GM21423 (cell line): ENCODE results near the gene STX5.
"Not testable (repeated sequence)": the region's sequence is repeated elsewhere in the genome, so short reads cannot be mapped to it uniquely, and the experiment has no call there.

Experiments
- ATAC-seq: cut with Tn5 transposase; IDR thresholded peaks from one replicate; pipeline ENCODE4 v1.9.1; 2021; ENCODE audit warnings: mild to moderate bottlenecking, moderate library complexity; ENCODE audit not compliant: unreplicated experiment

Gene STX5, protein sequence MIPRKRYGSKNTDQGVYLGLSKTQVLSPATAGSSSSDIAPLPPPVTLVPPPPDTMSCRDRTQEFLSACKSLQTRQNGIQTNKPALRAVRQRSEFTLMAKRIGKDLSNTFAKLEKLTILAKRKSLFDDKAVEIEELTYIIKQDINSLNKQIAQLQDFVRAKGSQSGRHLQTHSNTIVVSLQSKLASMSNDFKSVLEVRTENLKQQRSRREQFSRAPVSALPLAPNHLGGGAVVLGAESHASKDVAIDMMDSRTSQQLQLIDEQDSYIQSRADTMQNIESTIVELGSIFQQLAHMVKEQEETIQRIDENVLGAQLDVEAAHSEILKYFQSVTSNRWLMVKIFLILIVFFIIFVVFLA

DNA sequence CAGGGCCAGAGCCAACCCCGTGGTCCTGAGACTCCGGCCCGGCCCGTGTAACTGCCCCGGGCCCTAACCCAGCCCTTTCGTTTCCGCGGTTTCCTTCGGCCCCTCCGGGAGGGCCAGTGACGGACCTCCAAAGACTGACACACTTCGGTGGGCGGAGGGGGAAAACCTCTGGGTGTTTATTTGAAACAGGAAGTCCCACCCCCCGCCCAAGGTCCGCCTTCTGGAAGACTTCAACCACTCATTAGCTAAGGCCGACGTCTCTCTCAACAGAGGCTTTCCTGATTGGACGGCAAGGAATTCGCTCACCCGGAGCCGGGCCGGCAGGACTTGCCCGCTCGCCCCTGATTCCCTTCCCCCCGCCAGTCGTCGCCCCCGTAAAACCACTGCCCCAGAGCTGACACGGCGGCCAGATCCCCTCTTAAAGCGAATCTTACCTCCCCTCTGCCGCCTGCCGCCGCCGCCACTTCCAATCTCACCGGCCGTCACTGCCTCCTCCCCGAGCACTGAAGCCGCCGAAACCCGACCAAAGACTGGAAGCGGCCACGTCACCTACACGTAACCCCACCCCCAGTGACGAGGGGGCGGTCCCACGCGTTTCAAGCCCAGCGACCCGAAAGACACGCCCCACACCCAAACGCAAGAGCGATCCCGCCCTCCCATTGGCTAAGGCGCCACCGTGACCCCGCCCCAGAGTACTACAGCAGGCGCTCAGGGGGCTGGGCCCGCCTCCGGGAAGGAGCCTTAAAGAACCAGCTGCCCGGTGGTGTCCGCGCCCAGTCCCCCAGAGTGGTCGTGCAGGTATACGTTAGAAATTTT, at the start of gene STX5:
Gene STX5, minus strand, starts transcription at position 532 of the 816 bp plus-strand sequence. CDS start 808 bp downstream, outside the sequence.
- ATAC-seq = peak; percentile 77

DNA sequence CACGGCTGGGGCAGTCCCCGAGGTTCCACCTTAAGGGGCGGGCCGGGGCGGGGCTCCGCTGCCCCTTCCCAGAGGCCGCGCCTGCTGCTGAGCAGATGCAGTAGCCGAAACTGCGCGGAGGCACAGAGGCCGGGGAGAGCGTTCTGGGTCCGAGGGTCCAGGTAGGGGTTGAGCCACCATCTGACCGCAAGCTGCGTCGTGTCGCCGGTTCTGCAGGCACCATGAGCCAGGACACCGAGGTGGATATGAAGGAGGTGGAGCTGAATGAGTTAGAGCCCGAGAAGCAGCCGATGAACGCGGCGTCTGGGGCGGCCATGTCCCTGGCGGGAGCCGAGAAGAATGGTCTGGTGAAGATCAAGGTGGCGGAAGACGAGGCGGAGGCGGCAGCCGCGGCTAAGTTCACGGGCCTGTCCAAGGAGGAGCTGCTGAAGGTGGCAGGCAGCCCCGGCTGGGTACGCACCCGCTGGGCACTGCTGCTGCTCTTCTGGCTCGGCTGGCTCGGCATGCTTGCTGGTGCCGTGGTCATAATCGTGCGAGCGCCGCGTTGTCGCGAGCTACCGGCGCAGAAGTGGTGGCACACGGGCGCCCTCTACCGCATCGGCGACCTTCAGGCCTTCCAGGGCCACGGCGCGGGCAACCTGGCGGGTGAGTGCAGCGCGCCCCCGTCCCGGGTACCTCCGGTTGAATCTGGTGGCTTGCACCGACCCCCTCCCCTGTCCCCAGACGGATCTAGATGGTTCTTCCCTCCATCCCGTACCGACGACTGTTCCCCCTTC, 49.1 kb upstream of the STX5 start, which contains the start of gene SLC3A2:
Gene SLC3A2, plus strand, starts transcription at position 94 of the 776 bp plus-strand sequence. Its CDS starts 128 bp downstream, at position 222.
- ATAC-seq = peak; percentile 70

DNA sequence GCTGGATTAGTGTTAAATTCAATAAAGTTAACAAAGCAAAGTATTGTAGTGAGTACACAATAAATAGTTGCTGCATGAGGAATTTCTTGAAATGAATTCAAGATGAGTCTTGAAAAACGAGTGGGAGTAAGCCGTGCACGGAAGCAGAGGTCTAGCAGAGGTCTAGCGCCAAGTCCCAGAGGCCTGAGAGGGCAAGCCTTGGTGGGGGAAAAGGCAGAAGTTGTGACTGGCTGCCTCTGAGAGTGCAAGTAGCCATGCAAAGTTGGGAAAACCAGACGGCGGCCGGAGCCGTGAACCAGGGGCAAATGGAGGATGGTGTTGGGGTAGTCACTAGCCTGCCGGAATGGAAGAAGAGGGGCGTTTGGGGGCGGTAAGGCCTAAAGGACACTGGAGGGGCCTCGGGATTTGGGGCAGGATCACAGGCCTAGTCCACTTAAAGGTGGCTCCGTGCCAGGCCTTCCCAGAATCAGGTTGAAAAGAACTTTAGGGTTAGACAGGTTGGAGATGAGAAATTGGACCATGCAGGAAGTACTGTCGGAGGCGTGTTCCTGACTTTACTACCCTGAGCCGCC, 48.5 kb upstream of the STX5 start:
- peak; percentile 6 for ATAC-seq

DNA sequence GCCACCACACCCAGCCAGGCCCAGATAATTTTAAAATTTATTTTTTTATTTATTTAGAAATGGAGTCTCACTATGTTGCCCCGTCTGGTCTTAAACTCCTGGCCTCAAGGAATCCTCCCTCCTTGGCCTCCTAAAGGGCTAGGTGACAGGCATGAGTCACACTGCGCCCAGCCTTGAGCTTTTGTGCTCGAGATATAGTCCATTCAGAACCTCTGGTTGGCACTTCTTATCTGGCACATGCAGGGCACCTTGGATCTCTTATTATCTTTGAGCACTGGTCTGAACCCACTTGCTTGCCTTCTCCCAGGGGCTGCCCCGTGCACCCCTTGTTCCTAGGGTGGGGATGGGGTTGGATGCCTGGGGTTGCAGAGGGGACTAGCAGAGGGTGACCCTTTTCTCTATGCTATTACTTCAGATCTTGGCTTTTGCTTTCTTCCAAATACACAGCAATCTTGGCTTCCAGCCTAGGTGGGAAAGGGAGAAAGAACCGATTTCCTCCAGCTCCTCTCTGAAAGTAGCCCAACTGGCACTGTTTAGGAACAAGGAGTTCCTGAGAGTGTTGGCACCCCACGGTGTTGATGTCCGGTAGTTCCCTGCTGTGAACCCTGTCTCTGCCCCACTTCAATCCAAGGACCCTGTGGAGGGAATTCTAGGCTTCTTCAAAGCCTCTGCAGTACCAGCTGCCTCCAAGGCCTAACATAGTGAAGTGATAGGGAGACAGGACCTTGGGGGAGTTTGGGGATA, 47.6 kb upstream of the STX5 start:
- no peak for ATAC-seq

DNA sequence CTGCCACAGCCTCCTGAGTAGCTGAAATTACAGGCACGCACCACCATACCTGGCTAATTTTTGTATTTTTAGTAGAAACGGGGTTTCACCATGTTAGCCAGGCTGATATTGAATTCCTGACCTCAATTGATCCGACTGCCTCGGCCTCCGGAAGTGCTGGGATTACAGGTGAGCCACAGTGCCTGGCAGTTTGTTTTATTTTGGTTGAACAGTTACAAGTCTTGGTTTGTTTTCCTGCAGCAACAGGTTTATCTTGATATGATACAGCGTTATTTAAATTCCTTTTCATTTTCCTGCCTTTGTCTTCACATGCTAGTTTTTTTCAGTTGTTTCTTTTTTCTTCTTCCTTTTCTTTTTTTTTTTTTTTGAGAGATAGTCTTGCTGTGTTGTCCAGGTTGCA, 44.9 kb upstream of the STX5 start:
- no peak for ATAC-seq

DNA sequence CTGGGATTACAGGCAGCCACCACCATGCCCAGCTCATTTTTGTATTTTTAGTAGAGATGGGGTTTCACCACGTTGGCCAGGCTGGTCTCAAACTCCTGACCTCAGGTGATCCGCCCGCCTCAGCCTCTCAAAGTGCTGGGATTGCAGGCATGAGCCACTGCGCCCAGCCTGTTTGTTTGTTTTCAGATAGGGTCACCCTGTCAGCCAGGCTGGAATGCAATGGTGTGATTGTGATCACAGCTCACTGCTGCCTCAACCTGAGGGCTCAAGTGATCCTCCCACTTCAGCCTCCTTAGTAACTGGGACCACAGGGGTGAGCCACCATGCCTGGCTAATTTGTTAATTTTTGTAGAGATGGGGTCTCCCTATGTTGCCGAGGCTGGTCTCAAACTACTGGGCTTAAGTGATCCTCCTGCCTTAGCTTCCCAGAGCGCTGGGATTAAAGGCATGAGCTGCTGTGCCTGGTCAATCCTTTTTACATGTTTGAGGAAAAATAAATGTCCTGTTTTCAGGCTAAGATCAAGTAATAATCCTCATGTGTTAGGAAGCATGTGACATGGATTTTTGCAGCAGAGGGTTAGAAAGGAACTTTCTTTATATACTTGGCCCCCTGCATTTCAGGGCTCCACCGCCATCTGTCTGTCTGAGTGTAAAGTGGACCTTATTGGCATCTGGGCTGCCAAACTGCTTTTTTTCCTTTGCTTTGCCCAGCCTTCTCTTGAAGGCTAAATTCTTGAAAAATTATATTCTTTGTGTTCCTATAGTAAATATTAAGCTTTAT, 44.0 kb upstream of the STX5 start:
- no peak for ATAC-seq

DNA sequence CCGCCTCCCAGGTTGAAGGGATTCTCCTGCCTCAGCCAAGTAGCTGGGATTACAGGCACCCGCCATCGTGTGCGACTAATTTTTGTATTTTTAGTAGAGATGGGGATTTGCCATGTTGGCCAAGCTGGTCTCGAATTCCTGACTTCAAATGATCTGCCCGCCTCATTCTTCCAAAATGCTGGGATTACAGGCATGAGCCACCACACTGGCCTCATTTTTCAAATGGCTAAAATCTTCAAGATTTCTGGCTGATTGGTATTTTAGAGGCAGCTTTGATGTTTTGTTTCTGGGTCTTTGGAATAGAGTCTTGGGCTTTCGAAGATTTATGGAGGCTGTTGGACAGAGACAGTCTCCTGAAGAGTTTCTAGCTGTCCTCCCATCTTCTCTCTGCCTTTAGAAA, 43.0 kb upstream of the STX5 start:
- no peak for ATAC-seq

DNA sequence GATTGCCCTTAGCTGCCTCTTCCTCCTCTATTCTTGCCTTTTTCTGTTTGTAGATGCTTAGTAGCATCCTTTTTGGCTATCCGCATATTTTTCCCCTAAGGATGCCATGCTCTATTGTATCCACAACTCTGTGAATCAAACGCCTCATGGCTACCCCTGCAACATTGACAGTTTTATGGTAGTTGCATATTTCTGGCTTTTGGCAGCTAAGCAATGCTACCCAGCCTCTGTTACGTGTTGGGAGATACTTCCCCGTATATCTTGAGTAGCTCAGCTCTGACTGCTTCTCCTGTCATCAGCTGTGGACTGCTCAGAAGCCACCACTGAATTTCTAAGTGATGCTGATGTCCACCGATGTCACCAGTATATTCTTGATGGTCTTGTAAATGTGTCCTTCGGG, 33.8 kb upstream of the STX5 start:
- no peak for ATAC-seq

DNA sequence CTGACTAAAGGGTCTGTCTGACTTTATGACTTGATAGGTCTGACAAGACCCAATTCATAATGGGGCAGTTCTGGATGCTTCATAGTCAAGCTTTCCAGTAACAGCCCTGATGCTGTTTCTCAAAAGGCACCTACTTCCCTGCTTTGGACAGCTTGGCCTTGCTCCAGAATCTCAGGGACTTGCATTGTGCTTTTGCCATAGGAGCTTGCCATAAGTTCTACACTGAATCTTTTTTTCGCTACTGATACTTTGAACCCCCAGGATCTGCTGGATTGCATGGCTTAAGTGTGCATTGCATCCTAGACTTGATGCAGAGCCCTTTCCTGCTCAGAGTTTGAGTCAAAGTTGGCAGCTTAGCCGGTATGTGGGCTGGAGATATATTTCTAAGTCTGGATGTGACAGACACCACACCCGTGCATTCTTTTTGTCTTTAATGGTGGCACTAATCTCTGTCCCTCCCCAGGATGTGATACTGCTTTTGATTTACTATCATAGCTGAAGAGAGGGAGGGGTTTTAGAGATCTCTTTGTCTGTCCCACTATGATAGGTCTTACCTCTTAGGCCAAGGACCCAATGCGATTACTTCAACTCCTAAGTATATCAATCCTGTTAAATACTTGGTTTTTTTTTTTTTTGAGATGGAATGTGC, 32.0 kb upstream of the STX5 start:
- ATAC-seq = no peak

DNA sequence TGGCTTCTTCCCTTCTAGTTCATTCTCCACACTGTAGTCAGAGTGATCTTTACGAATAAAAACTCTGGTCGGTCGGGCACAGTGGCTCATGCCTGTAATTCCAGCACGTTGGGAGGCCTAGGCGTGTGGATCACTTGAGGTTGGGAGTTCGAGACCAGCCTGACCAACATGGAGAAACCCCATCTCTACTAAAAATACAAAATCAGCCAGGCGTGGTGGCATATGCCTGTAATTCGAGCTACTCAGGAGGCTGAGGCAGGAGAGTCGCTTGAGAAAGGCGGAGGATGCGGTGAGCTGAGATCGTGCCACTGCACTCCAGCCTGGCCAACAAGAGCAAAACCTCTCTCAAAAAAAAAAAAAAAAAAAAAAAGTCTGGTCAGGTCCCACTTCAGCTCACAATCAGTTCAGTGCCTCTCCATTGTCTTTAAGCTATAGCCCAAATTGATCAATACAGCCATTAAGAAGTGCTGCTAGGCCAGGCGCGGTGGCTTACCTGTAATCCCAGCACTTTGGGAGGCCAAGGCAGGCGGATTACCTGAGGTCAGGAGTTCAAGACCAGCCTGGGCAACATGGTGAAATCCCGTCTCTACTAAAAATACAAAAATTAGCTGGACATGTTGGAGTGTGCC, 29.8 kb upstream of the STX5 start:
- not testable (repeated sequence) for ATAC-seq

DNA sequence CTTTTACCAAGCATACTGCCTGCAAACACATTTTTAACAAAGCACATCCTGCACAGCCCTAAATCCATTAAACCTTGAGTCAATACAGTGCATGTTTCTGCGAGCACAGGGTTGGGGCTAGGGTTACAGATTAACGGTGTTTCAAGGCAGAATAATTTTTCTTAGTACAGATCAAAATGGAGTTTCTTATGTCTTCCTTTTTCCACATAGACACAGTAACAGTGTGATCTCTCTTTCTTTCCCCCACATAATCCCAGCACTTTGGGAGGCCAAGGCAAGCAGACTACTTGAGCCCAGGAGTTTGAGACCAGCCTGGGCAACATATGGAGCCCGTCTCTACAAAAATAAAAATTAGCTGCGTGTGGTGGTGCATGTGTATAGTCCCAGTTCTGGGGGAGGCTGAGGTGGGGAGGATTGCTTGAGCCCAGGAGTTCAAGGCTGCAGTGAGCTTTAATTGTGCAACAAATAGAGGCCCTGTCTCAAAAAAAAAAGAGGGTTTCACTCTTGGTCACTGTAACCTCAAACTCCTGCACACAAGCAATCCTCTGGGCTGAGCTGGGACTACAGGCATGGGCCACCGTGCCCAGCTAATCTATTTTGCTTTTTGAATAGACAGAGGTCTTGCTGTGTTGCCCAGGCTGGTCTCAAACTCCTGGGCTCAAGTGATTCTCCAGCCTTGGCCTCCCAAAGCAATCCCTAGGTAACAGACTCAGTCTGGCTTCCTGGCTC, 29.1 kb upstream of the STX5 start:
- no peak for ATAC-seq

DNA sequence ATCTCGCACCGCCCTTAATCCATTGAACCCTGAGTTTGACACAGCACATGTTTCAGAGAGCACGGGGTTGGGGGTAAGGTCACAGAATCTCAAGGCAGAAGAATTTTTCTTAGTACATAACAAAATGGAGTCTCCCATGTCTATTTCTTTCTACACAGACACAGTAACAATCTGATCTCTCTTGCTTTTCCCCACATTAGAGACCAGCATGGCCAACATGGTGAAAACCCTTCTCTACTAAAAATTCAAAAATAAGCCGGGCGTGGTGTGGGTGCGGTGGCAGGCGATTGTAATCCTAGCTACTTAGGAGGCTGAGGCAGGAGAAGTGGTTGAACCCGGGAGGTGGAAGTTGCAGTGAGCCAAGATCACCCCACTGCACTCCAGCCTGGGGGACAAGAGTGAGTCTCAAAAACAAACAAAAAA, 27.4 kb upstream of the STX5 start:
- not testable (repeated sequence) for ATAC-seq

DNA sequence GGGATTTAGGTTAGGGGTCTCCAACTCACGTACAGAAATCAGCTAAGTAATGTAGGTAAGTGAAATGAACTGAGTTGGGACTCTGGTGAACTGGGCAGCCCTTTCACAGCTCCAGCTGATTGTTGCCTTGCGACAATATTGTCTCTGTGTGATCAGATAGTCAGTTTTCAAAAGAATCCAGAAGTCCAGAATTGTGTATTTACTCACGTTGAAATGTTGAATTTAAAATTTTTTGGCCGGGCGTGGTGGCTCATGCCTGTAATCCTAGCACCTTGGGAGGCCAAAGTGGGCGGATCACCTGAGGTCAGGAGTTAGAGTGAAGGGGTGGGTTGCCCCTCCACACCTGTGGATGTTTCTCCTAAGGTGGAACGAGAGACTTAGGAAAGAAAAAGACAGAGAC, 26.4 kb upstream of the STX5 start:
- no peak for ATAC-seq

DNA sequence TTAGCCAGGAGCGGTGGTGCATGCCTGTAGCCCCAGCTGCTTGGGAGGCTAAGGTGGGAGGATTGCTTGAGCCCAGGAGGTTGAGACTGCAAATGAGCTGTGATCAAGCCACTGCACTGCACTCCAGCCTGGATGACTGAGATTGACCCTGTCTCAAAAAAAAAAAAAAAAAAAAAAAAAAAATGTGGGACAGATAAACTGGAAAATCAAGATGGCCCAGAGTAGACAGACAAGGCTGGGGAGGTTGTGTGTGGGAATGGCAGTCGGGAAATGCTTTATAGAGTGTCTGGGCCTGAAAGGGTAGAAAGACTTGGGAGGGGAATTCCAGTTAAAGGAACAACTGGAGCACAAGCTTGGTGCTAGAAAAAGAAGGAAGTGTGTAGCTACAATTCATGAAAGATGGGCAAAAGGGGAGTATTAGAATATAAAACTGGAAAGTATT, 25.7 kb upstream of the STX5 start:
- no peak for ATAC-seq

DNA sequence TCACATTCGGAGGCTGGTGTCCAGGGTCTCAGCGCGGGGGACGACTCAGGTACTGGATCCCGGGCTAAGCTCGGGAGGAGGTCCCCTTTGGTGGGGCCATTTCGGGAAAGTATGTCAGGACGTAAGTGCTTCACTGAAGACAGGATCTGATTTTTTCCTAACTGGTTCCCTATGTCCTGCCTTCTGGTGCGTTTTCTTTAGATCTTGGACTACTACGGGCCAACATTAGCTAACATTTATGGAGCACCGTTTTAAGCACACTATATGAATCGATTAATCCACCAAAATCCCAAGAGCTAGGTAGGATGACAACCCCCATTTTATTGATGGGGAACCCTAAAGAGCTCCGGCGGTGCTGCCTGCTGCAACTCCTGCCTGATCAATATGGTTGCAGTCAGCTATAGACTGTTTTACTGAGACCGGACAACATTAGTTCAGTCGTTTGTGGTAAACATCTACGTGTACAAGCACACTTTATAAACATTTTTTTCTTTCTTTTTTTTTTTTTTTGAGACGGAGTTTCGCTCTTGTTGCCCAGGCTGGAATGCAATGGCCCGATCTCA, 24.6 kb upstream of the STX5 start:
- no peak for ATAC-seq

DNA sequence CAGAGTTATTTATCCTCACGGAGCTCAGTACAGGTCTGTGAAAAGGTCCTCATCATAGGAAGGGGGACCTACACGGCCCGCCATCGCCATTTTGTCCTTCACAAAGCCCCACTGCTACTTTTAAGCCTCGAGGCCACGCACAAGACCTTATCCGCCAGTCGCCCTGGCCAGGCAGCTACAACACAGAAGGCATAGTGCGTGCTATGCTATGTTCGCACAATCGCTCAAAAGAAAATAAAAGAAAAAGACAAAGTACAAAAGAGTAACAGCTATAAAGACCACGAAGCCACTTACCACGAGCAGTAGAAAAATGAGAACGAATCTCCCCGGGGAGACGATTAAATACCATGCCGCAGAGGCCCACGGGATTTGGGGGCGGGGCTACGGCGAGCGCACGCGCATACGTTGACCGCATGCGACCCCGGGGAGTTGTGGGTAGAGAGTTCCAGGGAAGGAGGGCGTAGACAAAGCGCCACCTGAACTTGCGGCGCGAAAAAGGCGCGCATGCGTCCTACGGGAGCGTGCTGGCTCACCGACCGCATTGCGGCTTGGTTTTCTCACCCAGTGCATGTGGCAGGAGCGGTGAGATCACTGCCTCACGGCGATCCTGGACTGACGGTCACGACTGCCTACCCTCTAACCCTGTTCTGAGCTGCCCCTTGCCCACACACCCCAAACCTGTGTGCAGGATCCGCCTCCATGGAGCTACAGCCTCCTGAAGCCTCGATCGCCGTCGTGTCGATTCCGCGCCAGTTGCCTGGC, 23.9 kb upstream of the STX5 start:
- peak; percentile 81 for ATAC-seq
